CD14-positive monocyte (primary cell): ENCODE data around the gene CCDC77. TPM values are rescaled to one million over a fixed set of nuclear protein-coding genes. Genes with fewer than 3 reads are reported as not detected.

ENCODE experiments used
- DNase-seq, 3 donors: peaks; one replicate each; pipeline ENCODE4 v3.0.0-alpha.2; 2011 to 2022
- H2AFZ ChIP-seq: 2 replicates; pipeline ENCODE4 v1.6.0; 2012; ENCODE audit warnings: mild to moderate bottlenecking, low read depth, low read length, inconsistent platforms; ENCODE audit not compliant: insufficient read depth, poor library complexity, severe bottlenecking
- H3K27ac ChIP-seq, 2 donors: 1 replicate in 1 of 2; 2 replicates in 1 of 2; pipeline ENCODE4 v1.5.1; 2012 to 2013; ENCODE audit warnings: low read length in 2 of 2, control low read depth in 1 of 2, inconsistent platforms in 1 of 2, low read depth in 1 of 2, mild to moderate bottlenecking in 1 of 2
- H3K27me3 ChIP-seq, 2 donors: one replicate each; pipeline versions ENCODE4 v1.6.0 to v1.6.1; 2011 to 2013; ENCODE audit warnings: low read length in 2 of 2; ENCODE audit not compliant: control insufficient read depth in 2 of 2, insufficient read depth in 2 of 2
- H3K36me3 ChIP-seq, 2 donors: replicated peaks in 1 of 2; 1 replicate in 1 of 2; 2 replicates in 1 of 2; pipeline versions ENCODE4 v1.5.1 to v1.6.1; 2012 to 2013; ENCODE audit warnings: low read length in 2 of 2, control low read depth in 1 of 2, inconsistent platforms in 1 of 2, mild to moderate bottlenecking in 1 of 2; ENCODE audit not compliant: insufficient read depth in 2 of 2, control insufficient read depth in 1 of 2
- H3K4me1 ChIP-seq, 2 donors: 1 replicate in 1 of 2; 2 replicates in 1 of 2; pipeline versions ENCODE4 v1.5.1 to v1.6.1; 2012 to 2013; ENCODE audit warnings: low read length in 2 of 2, control low read depth in 1 of 2, inconsistent platforms in 1 of 2, mild to moderate bottlenecking in 1 of 2, moderate library complexity in 1 of 2; ENCODE audit not compliant: insufficient read depth in 2 of 2, control insufficient read depth in 1 of 2
- H3K4me2 ChIP-seq: replicated peaks from 2 replicates; pipeline ENCODE3; 2012; ENCODE audit warnings: low read length, moderate library complexity, mild to moderate bottlenecking; ENCODE audit not compliant: poor library complexity, severe bottlenecking; ENCODE audit errors: extremely low read depth
- H3K4me3 ChIP-seq, 3 experiments: fragments of 200-600 bp in 1 of 3; sonication (generic) in 1 of 3; replicated peaks in 1 of 3; 1 replicate in 2 of 3; 2 replicates in 1 of 3; pipeline ENCODE4 v1.5.1; 2011 to 2013; ENCODE audit warnings: low read length in 3 of 3, mild to moderate bottlenecking in 3 of 3, control low read depth in 2 of 3, low read depth in 2 of 3, inconsistent platforms in 1 of 3, moderate library complexity in 1 of 3
- H3K79me2 ChIP-seq: 2 replicates; pipeline ENCODE4 v1.6.0; 2012; ENCODE audit warnings: mild to moderate bottlenecking, control low read depth, inconsistent platforms, low read length, moderate library complexity; ENCODE audit not compliant: insufficient read depth
- H3K9ac ChIP-seq: 2 replicates; pipeline ENCODE4 v1.6.0; 2017; ENCODE audit warnings: low read length, mild to moderate bottlenecking; ENCODE audit not compliant: insufficient read depth, poor library complexity, severe bottlenecking
- H3K9me3 ChIP-seq, 2 donors: replicated peaks in 1 of 2; 1 replicate in 1 of 2; 2 replicates in 1 of 2; pipeline versions ENCODE4 v1.5.1 to v1.6.1; 2012 to 2013; ENCODE audit warnings: low read length in 2 of 2, control low read depth in 1 of 2; ENCODE audit not compliant: control insufficient read depth in 1 of 2, insufficient read depth in 1 of 2
- H4K20me1 ChIP-seq: 2 replicates; pipeline ENCODE4 v1.6.0; 2012; ENCODE audit warnings: mild to moderate bottlenecking, low read length, control low read depth, moderate library complexity; ENCODE audit not compliant: insufficient read depth
- H3K27ac Mint-ChIP-seq, 7 donors: one replicate each; pipeline ENCODE4 v1.8.0; 2020; ENCODE audit warnings: mild to moderate bottlenecking in 7 of 7, mixed read lengths in 7 of 7, moderate library complexity in 6 of 7, inconsistent platforms in 2 of 7
- H3K27me3 Mint-ChIP-seq, 3 donors: one replicate each; pipeline ENCODE4 v1.8.0; 2021 to 2022; ENCODE audit warnings: low read depth in 3 of 3, mild to moderate bottlenecking in 3 of 3, mixed read lengths in 3 of 3, moderate library complexity in 3 of 3, inconsistent platforms in 1 of 3
- H3K36me3 Mint-ChIP-seq, 2 donors: one replicate each; pipeline ENCODE4 v1.8.0; 2020; ENCODE audit warnings: mixed read lengths in 2 of 2, inconsistent platforms in 1 of 2, mild to moderate bottlenecking in 1 of 2
- H3K4me1 Mint-ChIP-seq: one replicate; pipeline ENCODE4 v1.8.0; 2020; ENCODE audit warnings: mild to moderate bottlenecking, mixed read lengths
- H3K4me3 Mint-ChIP-seq, 2 donors: one replicate each; pipeline ENCODE4 v1.8.0; 2020; ENCODE audit warnings: mild to moderate bottlenecking in 2 of 2, mixed read lengths in 2 of 2, moderate library complexity in 1 of 2
- H3K9me3 Mint-ChIP-seq, 7 donors: one replicate each; pipeline ENCODE4 v1.8.0; 2020 to 2022; ENCODE audit warnings: mixed read lengths in 7 of 7, mild to moderate bottlenecking in 6 of 7, moderate library complexity in 6 of 7, inconsistent platforms in 2 of 7
- WGBS: methylation state at CpG from one replicate; pipeline ENCODE4 v1.1.5; 2013; ENCODE audit warnings: missing lambda C conversion rate; ENCODE audit not compliant: insufficient coverage; 5-methylcytosine and 5-hydroxymethylcytosine counted together
- intact Hi-C, 2 donors: fragments of 100-400 bp; cut with micrococcal nuclease; formaldehyde crosslinking; loops; one replicate each; pipeline versions ENCODE4 v1.15.0 to v1.15.1; 2023
- polyA plus RNA-seq, 3 donors: library from polyadenylated mRNA; depleted of rRNA in 1 of 3; unstranded in 2 of 3; stranded (reverse) in 1 of 3; fragments of 300-500 nt in 2 of 3; fragments of >200 nt in 1 of 3; fragmentation: Illumina TruSeq in 2 of 3; gene quantifications; 1 replicate in 2 of 3; 2 replicates in 1 of 3; pipeline ENCODE4 v1.2.3, GENCODE V29; 2012 to 2021
- TF ChIP-seq, protein P1 (sequence below): fragments of 200-600 bp; IDR thresholded peaks from one replicate; pipeline ENCODE4 v1.8.0; 2022; ENCODE audit warnings: antibody characterized with exemption, mild to moderate bottlenecking

Gene CCDC77
- polyA plus RNA-seq, 3 donors: 4.1 to 7.7 (median 5.1) TPM

DNA sequence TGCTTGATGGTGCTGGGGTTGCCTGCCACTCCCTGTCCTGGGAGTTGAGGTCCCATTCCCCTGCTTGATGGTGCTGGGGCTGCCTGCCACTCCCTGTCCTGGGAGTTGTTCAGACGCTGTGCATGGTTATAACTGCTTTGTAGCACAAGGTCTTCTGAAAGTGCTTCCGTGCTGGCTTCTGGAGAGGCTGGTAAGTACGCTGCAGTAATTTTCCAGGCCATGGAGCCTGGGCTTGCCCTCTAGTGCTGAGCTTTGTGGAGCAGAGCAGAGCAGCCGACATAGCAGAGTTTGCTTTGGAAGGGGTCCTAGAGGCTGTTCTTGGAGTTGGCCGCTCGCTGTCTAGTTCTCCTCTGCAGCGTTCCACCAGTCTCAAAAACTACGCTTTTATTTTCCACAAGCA lies 64.6 kb downstream of the CCDC77 start:
- Histone ChIP-seq H3K4me3 (no peak overlapping the region), H3K36me3 (no peaks in the 10 kb centered on the region), H3K4me2 (no peak overlapping the region), H3K4me1 (peaks cover 0 to under 1% of the 10 kb centered on the region in 2 donors), H3K27me3 (peaks cover 21 to 27% of the 10 kb centered on the region in 2 donors), H3K9ac (no peak overlapping the region), H2AFZ (no peak overlapping the region), H4K20me1 (no peaks in the 10 kb centered on the region), H3K27ac (no peak overlapping the region), H3K9me3 (peaks cover 0 to 13% of the 10 kb centered on the region in 2 donors), H3K79me2 (no peaks in the 10 kb centered on the region)
- H3K4me1 Mint-ChIP-seq: peaks cover 2% of the 10 kb centered on the region
- H3K4me3 Mint-ChIP-seq: no peak overlapping the region
- peaks cover 38 to 51% (median 50%) of the 10 kb centered on the region in 3 donors for H3K27me3 Mint-ChIP-seq
- H3K9me3 Mint-ChIP-seq: peaks cover 0 to 1% (median under 1%) of the 10 kb centered on the region in 7 donors
- peaks cover 0 to under 1% of the 10 kb centered on the region in 2 donors for H3K36me3 Mint-ChIP-seq
- intact Hi-C loops: no loop called here
- TF ChIP-seq, protein P1, sequence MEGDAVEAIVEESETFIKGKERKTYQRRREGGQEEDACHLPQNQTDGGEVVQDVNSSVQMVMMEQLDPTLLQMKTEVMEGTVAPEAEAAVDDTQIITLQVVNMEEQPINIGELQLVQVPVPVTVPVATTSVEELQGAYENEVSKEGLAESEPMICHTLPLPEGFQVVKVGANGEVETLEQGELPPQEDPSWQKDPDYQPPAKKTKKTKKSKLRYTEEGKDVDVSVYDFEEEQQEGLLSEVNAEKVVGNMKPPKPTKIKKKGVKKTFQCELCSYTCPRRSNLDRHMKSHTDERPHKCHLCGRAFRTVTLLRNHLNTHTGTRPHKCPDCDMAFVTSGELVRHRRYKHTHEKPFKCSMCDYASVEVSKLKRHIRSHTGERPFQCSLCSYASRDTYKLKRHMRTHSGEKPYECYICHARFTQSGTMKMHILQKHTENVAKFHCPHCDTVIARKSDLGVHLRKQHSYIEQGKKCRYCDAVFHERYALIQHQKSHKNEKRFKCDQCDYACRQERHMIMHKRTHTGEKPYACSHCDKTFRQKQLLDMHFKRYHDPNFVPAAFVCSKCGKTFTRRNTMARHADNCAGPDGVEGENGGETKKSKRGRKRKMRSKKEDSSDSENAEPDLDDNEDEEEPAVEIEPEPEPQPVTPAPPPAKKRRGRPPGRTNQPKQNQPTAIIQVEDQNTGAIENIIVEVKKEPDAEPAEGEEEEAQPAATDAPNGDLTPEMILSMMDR: no peak
- no peak overlapping the region for H3K27ac Mint-ChIP-seq
- no peak for DNase-seq
- WGBS: 100% methylated on average over 4 of the region's 8 CpGs

DNA sequence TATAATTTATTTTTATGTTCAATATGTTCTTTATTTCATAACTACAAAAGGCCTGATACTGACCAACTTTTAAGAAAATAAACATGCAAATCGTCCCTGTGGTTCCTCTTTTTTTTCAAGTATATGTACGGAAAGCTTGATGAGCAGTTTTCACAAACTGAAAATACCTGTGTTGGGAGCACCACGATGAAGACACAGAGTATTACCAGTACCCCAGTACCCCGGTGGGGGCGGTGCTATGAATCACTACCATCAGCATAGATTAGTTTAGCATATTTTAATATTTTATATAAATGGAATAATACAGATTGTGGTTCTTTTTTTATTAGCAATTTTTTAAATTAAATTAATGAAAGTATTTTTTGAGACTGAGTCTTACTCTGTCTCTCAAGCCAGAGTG lies 65.3 kb downstream of the CCDC77 start:
- H3K79me2 ChIP-seq: no peaks in the 10 kb centered on the region
- Mint-ChIP-seq H3K4me1 (no peaks in the 10 kb centered on the region), H3K4me3 (no peak overlapping the region), H3K27ac (no peak overlapping the region), H3K9me3 (no peaks in the 10 kb centered on the region), H3K36me3 (no peaks in the 10 kb centered on the region), H3K27me3 (peaks cover 31 to 44% (median 44%) of the 10 kb centered on the region in 3 donors)
- no peaks in the 10 kb centered on the region for H3K36me3 ChIP-seq
- no peak overlapping the region for H2AFZ ChIP-seq
- no peaks in the 10 kb centered on the region for H4K20me1 ChIP-seq
- H3K4me3 ChIP-seq: no peak overlapping the region
- no peak for DNase-seq
- H3K27ac ChIP-seq: no peak overlapping the region
- no peaks in the 10 kb centered on the region for H3K4me1 ChIP-seq
- H3K9ac ChIP-seq: no peak overlapping the region
- TF ChIP-seq, protein P1: no peak
- peaks cover 14 to 19% of the 10 kb centered on the region in 2 donors for H3K27me3 ChIP-seq
- intact Hi-C loops: no loop called here
- H3K9me3 ChIP-seq: peaks cover 0 to 6% of the 10 kb centered on the region in 2 donors
- WGBS: no CpG with 5 or more reads among the region's 5 CpGs
- H3K4me2 ChIP-seq: no peak overlapping the region
